Measurements from ENCODE around the gene SGO1. TPM values are rescaled to one million over a fixed set of nuclear protein-coding genes. Genes with fewer than 3 reads are reported as not detected.

The SGO1 gene
- polyA plus RNA-seq, 1 donor (not counting 4 experiments of a cell fraction or from before 2014, with no cell fraction given): 3.4 TPM

DNA sequence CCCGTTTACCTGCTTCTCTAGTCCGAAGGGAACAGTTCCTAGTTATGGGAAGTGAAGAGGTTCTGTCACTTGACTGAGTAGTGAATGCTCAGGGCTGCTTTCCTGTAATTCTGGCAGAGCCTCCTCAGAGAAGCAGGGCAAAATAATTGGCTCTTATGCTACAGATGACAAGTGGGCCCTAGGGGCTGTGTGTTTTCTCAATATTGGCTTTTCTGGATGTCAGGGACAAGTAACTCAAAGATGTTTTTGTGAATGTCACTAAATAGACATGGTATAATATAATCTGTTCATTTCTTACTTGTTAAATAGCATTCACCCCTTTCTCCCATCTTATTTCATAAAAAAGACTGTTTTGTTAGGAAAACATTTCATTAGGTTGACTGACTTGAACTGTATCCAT lies 40.1 kb downstream of the SGO1 start:
- H3K27ac ChIP-seq (ENCODE audit: control insufficient read depth, insufficient read depth, low read length): no peak overlapping the region

DNA sequence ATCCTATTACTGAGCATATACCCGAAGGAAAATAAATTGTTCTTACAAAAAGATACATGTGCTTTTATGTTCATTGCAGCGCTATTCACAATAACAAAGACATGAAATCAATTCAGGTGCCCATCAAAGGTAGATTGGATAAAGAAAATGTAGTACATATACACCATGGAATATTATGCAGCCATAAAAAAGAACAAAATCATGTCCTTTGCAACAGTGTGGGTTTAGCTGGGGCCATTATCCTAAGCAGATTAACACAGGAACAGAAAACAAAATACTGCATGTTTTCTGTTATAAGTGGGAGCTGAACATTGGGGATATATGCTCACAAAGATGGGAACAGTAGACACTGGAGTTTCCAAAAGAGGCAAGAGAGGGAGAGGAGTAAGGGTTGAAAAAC lies 42.5 kb downstream of the SGO1 start:
- no peaks in the 10 kb centered on the region for H3K9me3 ChIP-seq (ENCODE audit: control insufficient read depth, low read depth, low read length)
- TF ChIP-seq, protein P1, sequence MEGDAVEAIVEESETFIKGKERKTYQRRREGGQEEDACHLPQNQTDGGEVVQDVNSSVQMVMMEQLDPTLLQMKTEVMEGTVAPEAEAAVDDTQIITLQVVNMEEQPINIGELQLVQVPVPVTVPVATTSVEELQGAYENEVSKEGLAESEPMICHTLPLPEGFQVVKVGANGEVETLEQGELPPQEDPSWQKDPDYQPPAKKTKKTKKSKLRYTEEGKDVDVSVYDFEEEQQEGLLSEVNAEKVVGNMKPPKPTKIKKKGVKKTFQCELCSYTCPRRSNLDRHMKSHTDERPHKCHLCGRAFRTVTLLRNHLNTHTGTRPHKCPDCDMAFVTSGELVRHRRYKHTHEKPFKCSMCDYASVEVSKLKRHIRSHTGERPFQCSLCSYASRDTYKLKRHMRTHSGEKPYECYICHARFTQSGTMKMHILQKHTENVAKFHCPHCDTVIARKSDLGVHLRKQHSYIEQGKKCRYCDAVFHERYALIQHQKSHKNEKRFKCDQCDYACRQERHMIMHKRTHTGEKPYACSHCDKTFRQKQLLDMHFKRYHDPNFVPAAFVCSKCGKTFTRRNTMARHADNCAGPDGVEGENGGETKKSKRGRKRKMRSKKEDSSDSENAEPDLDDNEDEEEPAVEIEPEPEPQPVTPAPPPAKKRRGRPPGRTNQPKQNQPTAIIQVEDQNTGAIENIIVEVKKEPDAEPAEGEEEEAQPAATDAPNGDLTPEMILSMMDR (optimal IDR thresholded peaks at IDR 0.05 in 1 of 3, IDR thresholded peaks at IDR 0.05 in 1 of 3, conservative IDR thresholded peaks at IDR 0.05 in 1 of 3; ENCODE audit: extremely low read depth in 1 of 3, insufficient read depth in 2 of 3, low read length in 3 of 3): no peak
- no peak for TF ChIP-seq EZH2 (IDR thresholded peaks at IDR 0.05; ENCODE audit: low read length)
- H3K79me2 ChIP-seq (ENCODE audit: control insufficient read depth, insufficient read depth, low read length): no peaks in the 10 kb centered on the region
- H3K27me3 ChIP-seq (ENCODE audit: control insufficient read depth, extremely low read depth, insufficient read depth, low read length): no peaks in the 10 kb centered on the region
- no peaks in the 10 kb centered on the region for H4K20me1 ChIP-seq (ENCODE audit: control insufficient read depth, extremely low read depth, insufficient read depth, low read length)
- H3K36me3 ChIP-seq (ENCODE audit: control insufficient read depth in 2 of 2, extremely low read depth in 1 of 2, insufficient read depth in 2 of 2, low read length in 2 of 2): peaks cover 0 to 2% of the 10 kb centered on the region in 2 experiments
- no peak overlapping the region for H3K27ac ChIP-seq (ENCODE audit: control insufficient read depth, insufficient read depth, low read length)
- dilution Hi-C loops (cut with MboI; ENCODE audit: extremely low pct_ligation_motif_present, low sequenced_read_pairs): no loop called here
- no peak overlapping the region for H3K9ac ChIP-seq (ENCODE audit: control insufficient read depth, extremely low read depth, insufficient read depth, low read length)
- FAIRE-seq: no peak
- no peak for DNase-seq (ENCODE audit: low read depth, low spot score)
- no peak overlapping the region for H3K4me3 ChIP-seq (ENCODE audit: control insufficient read depth in 2 of 3, extremely low read depth in 1 of 3, insufficient read depth in 2 of 3, low read depth in 1 of 3, low read length in 3 of 3)
- no peak overlapping the region for H3K4me2 ChIP-seq (ENCODE audit: control insufficient read depth, extremely low read depth, insufficient read depth, low read depth, low read length)
- no peaks in the 10 kb centered on the region for H3K4me1 ChIP-seq (ENCODE audit: control insufficient read depth, extremely low read depth, insufficient read depth, low read length)
- H3K9me1 ChIP-seq (ENCODE audit: control insufficient read depth, extremely low read depth, insufficient read depth, low read length): no peaks in the 10 kb centered on the region
- no peak overlapping the region for H2AFZ ChIP-seq (ENCODE audit: control insufficient read depth, low read length)

More for the DNA sequence above, 40.1 kb downstream of the SGO1 start:
- no peak overlapping the region for H3K9ac ChIP-seq (ENCODE audit: control insufficient read depth, extremely low read depth, insufficient read depth, low read length)
- peaks cover 0 to 2% of the 10 kb centered on the region in 2 experiments for H3K36me3 ChIP-seq (ENCODE audit: control insufficient read depth in 2 of 2, extremely low read depth in 1 of 2, insufficient read depth in 2 of 2, low read length in 2 of 2)
- H3K79me2 ChIP-seq (ENCODE audit: control insufficient read depth, insufficient read depth, low read length): no peaks in the 10 kb centered on the region
- H3K27me3 ChIP-seq (ENCODE audit: control insufficient read depth, extremely low read depth, insufficient read depth, low read length): no peaks in the 10 kb centered on the region
- FAIRE-seq: no peak
- no peaks in the 10 kb centered on the region for H3K9me3 ChIP-seq (ENCODE audit: control insufficient read depth, low read depth, low read length)
- no peak overlapping the region for H2AFZ ChIP-seq (ENCODE audit: control insufficient read depth, low read length)
- H3K4me1 ChIP-seq (ENCODE audit: control insufficient read depth, extremely low read depth, insufficient read depth, low read length): no peaks in the 10 kb centered on the region
- no peak overlapping the region for H3K4me2 ChIP-seq (ENCODE audit: control insufficient read depth, extremely low read depth, insufficient read depth, low read depth, low read length)
- DNase-seq (ENCODE audit: low read depth, low spot score): no peak
- dilution Hi-C loops (cut with MboI; ENCODE audit: extremely low pct_ligation_motif_present, low sequenced_read_pairs): no loop called here
- H4K20me1 ChIP-seq (ENCODE audit: control insufficient read depth, extremely low read depth, insufficient read depth, low read length): no peaks in the 10 kb centered on the region
- H3K4me3 ChIP-seq (ENCODE audit: control insufficient read depth in 2 of 3, extremely low read depth in 1 of 3, insufficient read depth in 2 of 3, low read depth in 1 of 3, low read length in 3 of 3): no peak overlapping the region
- TF ChIP-seq, protein P1 (optimal IDR thresholded peaks at IDR 0.05 in 1 of 3, IDR thresholded peaks at IDR 0.05 in 1 of 3, conservative IDR thresholded peaks at IDR 0.05 in 1 of 3; ENCODE audit: extremely low read depth in 1 of 3, insufficient read depth in 2 of 3, low read length in 3 of 3): no peak
- TF ChIP-seq EZH2 (IDR thresholded peaks at IDR 0.05; ENCODE audit: low read length): no peak
- no peaks in the 10 kb centered on the region for H3K9me1 ChIP-seq (ENCODE audit: control insufficient read depth, extremely low read depth, insufficient read depth, low read length)

Measured in keratinocyte (primary cell).